H1 (cell line): ENCODE data around the gene TMEM131L. TPM values are rescaled to one million over a fixed set of nuclear protein-coding genes. Genes with fewer than 3 reads are reported as not detected.

ENCODE experiments used
- CHD7 ChIP-seq: fragments of 300-600 bp; sonication (generic); IDR thresholded peaks from 2 replicates; pipeline ENCODE4 v1.7.1; 2012; ENCODE audit warnings: low read length, moderate library complexity, mild to moderate bottlenecking, inconsistent platforms; ENCODE audit not compliant: insufficient replicate concordance
- polyA plus RNA-seq, 7 experiments: library from polyadenylated mRNA; depleted of rRNA in 3 of 7; stranded (reverse) in 5 of 7; unstranded in 2 of 7; fragments of >200 nt in 5 of 7; fragments of 200-250 nt in 2 of 7; gene quantifications; 1 replicate in 5 of 7; 2 replicates in 1 of 7; 4 replicates in 1 of 7; pipeline versions ENCODE4 v1.2.1 to v1.2.3, GENCODE V29; 2011 to 2013; ENCODE audit warnings: missing spikeins in 2 of 7, mixed read lengths in 2 of 7
- total RNA-seq: library from RNA; stranded (reverse); fragmentation: NEBNext Ultra II Directional; extraction: Animal tissue kit (Norgen Biotek cat#: 25700); gene quantifications from 2 replicates; pipeline ENCODE4 v1.2.1, GENCODE V29; 2021

TMEM131L gene
- total and polyA plus RNA-seq, 2 of the 8 experiments (the other 6 are each of a cell fraction or from before 2014, with no cell fraction given), result 14.3 to 26.1 TPM

- TF ChIP-seq CHD7, result no peak
Measured at GRCh38 chr4:153579872-153580271, 113.7 kb downstream of the TMEM131L start (continued).
